H1 (cell line): Measurements from ENCODE around the gene AMHR2. TPM values are rescaled to one million over a fixed set of nuclear protein-coding genes. Genes with fewer than 3 reads are reported as not detected.

Experiments used
- polyA plus RNA-seq, 7 experiments: library from polyadenylated mRNA; depleted of rRNA in 3 of 7; stranded (reverse) in 5 of 7; unstranded in 2 of 7; fragments of >200 nt in 5 of 7; fragments of 200-250 nt in 2 of 7; gene quantifications; 1 replicate in 5 of 7; 2 replicates in 1 of 7; 4 replicates in 1 of 7; pipeline versions ENCODE4 v1.2.1 to v1.2.3, GENCODE V29; 2011 to 2013; ENCODE audit warnings: missing spikeins in 2 of 7, mixed read lengths in 2 of 7
- total RNA-seq: library from RNA; stranded (reverse); fragmentation: NEBNext Ultra II Directional; extraction: Animal tissue kit (Norgen Biotek cat#: 25700); gene quantifications from 2 replicates; pipeline ENCODE4 v1.2.1, GENCODE V29; 2021

AMHR2 gene
- total and polyA plus RNA-seq, 2 of the 8 experiments (the other 6 are each of a cell fraction or from before 2014, with no cell fraction given): 0.29 to 0.35 TPM

Other genes starting within 250 kb of the AMHR2 start
- 35.6 and 40.0 TPM in 2 replicates for gene ZNF740, start 243.1 kb upstream of the AMHR2 start, total RNA-seq
- 7.6 and 8.2 TPM in 2 replicates for gene ZNF740, start 243.1 kb upstream of the AMHR2 start, polyA plus RNA-seq (2011; rRNA removed)
- 8.8 and 10.0 TPM in 2 replicates for gene CSAD, start 242.9 kb upstream of the AMHR2 start, total RNA-seq
- gene CSAD, start 242.9 kb upstream of the AMHR2 start, polyA plus RNA-seq (2011; rRNA removed): 11.3 and 15.4 TPM in 2 replicates
- gene ITGB7, start 216.6 kb upstream of the AMHR2 start, total RNA-seq: 0.54 and 1.2 TPM in 2 replicates
- gene ITGB7, start 216.6 kb upstream of the AMHR2 start, polyA plus RNA-seq (2011; rRNA removed): 0.25 and 0.35 TPM in 2 replicates
- gene RARG, start 191.6 kb upstream of the AMHR2 start, total RNA-seq: 68.6 and 68.9 TPM in 2 replicates
- 68.6 and 84.2 TPM in 2 replicates for gene RARG, start 191.6 kb upstream of the AMHR2 start, polyA plus RNA-seq (2011; rRNA removed)
- gene ESPL1, start 155.6 kb upstream of the AMHR2 start, total RNA-seq: 47.0 and 52.7 TPM in 2 replicates
- 31.8 and 49.6 TPM in 2 replicates for gene ESPL1, start 155.6 kb upstream of the AMHR2 start, polyA plus RNA-seq (2011; rRNA removed)
- 265 and 290 TPM in 2 replicates for gene PFDN5, start 128.3 kb upstream of the AMHR2 start, total RNA-seq
- 339 and 630 TPM in 2 replicates for gene PFDN5, start 128.3 kb upstream of the AMHR2 start, polyA plus RNA-seq (2011; rRNA removed)
- 77.1 and 83.3 TPM in 2 replicates for gene MYG1, start 124.2 kb upstream of the AMHR2 start, total RNA-seq
- gene MYG1, start 124.2 kb upstream of the AMHR2 start, polyA plus RNA-seq (2011; rRNA removed): 104 and 117 TPM in 2 replicates
- gene AAAS, start 102.2 kb upstream of the AMHR2 start, total RNA-seq: 66.1 and 68.2 TPM in 2 replicates
- gene AAAS, start 102.2 kb upstream of the AMHR2 start, polyA plus RNA-seq (2011; rRNA removed): 97.6 and 126 TPM in 2 replicates
- gene SP7, start 87.5 kb upstream of the AMHR2 start, total RNA-seq: 0.13 TPM in 1 of 2 replicates, not detected in the other
- gene SP7, start 87.5 kb upstream of the AMHR2 start, polyA plus RNA-seq (2011; rRNA removed): 0.12 and 0.27 TPM in 2 replicates
- gene SP1, start 43.7 kb upstream of the AMHR2 start, total RNA-seq: 75.2 and 79.1 TPM in 2 replicates
- 46.4 and 50.7 TPM in 2 replicates for gene SP1, start 43.7 kb upstream of the AMHR2 start, polyA plus RNA-seq (2011; rRNA removed)
- 164 and 185 TPM in 2 replicates for gene PRR13, start 17.9 kb downstream of the AMHR2 start, total RNA-seq
- 80.4 and 82.9 TPM in 2 replicates for gene PRR13, start 17.9 kb downstream of the AMHR2 start, polyA plus RNA-seq (2011; rRNA removed)
- 1,114 and 1,123 TPM in 2 replicates for gene PCBP2, start 28.2 kb downstream of the AMHR2 start, total RNA-seq
- gene PCBP2, start 28.2 kb downstream of the AMHR2 start, polyA plus RNA-seq (2011; rRNA removed): 470 and 473 TPM in 2 replicates
- gene MAP3K12, start 75.6 kb downstream of the AMHR2 start, total RNA-seq: 21.4 and 23.4 TPM in 2 replicates
- 42.7 and 54.1 TPM in 2 replicates for gene MAP3K12, start 75.6 kb downstream of the AMHR2 start, polyA plus RNA-seq (2011; rRNA removed)
- 66.1 and 69.9 TPM in 2 replicates for gene TARBP2, start 77.4 kb downstream of the AMHR2 start, total RNA-seq
- 122 and 135 TPM in 2 replicates for gene TARBP2, start 77.4 kb downstream of the AMHR2 start, polyA plus RNA-seq (2011; rRNA removed)
- 0.80 TPM in 1 of 2 replicates, not detected in the other for gene NPFF, start 83.6 kb downstream of the AMHR2 start, total RNA-seq
- gene NPFF, start 83.6 kb downstream of the AMHR2 start, polyA plus RNA-seq (2011; rRNA removed): not detected in 2 replicates
- gene ATF7, start 202.5 kb downstream of the AMHR2 start, total RNA-seq: 16.6 and 18.4 TPM in 2 replicates
- 8.3 and 10.1 TPM in 2 replicates for gene ATF7, start 202.5 kb downstream of the AMHR2 start, polyA plus RNA-seq (2011; rRNA removed)